Measurements from ENCODE around the gene EFHD1. TPM values are rescaled to one million over a fixed set of nuclear protein-coding genes. Genes with fewer than 3 reads are reported as not detected.

The EFHD1 gene
- total and polyA plus RNA-seq, 2 of the 13 experiments (the other 11 are each of a cell fraction or from before 2014, with no cell fraction given) = 0.09 TPM; not detected in 1

DNA sequence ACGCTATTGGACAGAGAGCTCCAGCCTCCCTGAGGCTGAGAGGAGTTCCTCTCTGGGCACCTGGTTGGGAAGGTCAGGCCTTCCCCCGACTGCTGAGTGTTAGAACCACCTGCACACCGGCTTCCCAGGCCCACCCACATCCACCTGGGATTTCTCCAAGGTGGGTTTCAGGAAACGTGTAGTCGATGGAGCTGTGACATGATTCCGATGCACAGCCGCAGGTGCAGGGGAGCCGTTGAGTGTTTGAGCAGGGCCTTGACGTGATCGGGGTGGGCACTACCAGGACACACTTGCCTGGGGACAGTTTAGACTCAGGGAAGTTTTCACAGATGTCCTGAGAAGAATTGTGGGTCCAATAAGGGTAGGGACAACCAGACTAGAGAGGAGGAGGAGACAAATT, 42.0 kb downstream of the EFHD1 start:
- H3K27me3 ChIP-seq (ENCODE audit: control insufficient read depth in 1 of 2, insufficient read depth in 2 of 2, low read length in 2 of 2) = no peaks in the 10 kb centered on the region
- DNase-seq (ENCODE audit: low spot score) (no peak), ATAC-seq (no peak), FAIRE-seq (no peak)
- H3K79me2 ChIP-seq (ENCODE audit: insufficient read depth, low read length) = no peaks in the 10 kb centered on the region
- H3K4me2 ChIP-seq (ENCODE audit: low read depth, low read length) = no peak overlapping the region
- no peak overlapping the region for H3K9ac ChIP-seq (ENCODE audit: insufficient read depth, low read depth, low read length)
- in situ Hi-C loops (cut with HindIII; ENCODE audit: extremely low pct_ligation_motif_present, low pct_unique_long_range_greater_than_20kb) (no loop called here), intact Hi-C loops (cut with micrococcal nuclease; ENCODE audit: unreplicated experiment) (no loop called here)
- no peaks in the 10 kb centered on the region for H3K9me3 ChIP-seq (ENCODE audit: low read length)
- WGBS (ENCODE audit: low lambda C conversion rate) = 87% methylated on average over 8 of the region's 10 CpGs
- no peak overlapping the region for H3K4me3 ChIP-seq (replicated peaks in 1 of 3; ENCODE audit: insufficient read depth in 1 of 3, low read depth in 2 of 3, low read length in 3 of 3)
- H3K36me3 ChIP-seq (replicated peaks in 1 of 2; ENCODE audit: control insufficient read depth in 1 of 2, insufficient read depth in 2 of 2, low read length in 2 of 2) = no peaks in the 10 kb centered on the region
- ChIA-PET POLR2A (no interaction called here), CTCF (ENCODE audit: low intra/inter-chr PET ratio, low total read pairs) (no interaction called here)
- TF ChIP-seq ZNF615 (CRISPR knock-in tag; IDR thresholded peaks at IDR 0.05; ENCODE audit: borderline replicate concordance) (no peak), CC2D1A (CRISPR knock-in tag; IDR thresholded peaks at IDR 0.05) (no peak), ZNF44 (CRISPR knock-in tag; IDR thresholded peaks at IDR 0.05) (no peak), ZNF616 (CRISPR knock-in tag; IDR thresholded peaks at IDR 0.05; ENCODE audit: low read depth) (no peak)
- TF ChIP-seq, protein P1, sequence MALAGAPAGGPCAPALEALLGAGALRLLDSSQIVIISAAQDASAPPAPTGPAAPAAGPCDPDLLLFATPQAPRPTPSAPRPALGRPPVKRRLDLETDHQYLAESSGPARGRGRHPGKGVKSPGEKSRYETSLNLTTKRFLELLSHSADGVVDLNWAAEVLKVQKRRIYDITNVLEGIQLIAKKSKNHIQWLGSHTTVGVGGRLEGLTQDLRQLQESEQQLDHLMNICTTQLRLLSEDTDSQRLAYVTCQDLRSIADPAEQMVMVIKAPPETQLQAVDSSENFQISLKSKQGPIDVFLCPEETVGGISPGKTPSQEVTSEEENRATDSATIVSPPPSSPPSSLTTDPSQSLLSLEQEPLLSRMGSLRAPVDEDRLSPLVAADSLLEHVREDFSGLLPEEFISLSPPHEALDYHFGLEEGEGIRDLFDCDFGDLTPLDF (CRISPR knock-in tag; IDR thresholded peaks at IDR 0.05) = no peak
- no TSS peak for BruUV-seq (replicated peaks)
- no peaks in the 10 kb centered on the region for H3K4me1 ChIP-seq (ENCODE audit: insufficient read depth, low read length)
- H2AFZ ChIP-seq (ENCODE audit: low read length) = no peak overlapping the region
- no peak overlapping the region for H3K27ac ChIP-seq (ENCODE audit: extremely low read length, insufficient read depth, low read length)
- H4K20me1 ChIP-seq (ENCODE audit: insufficient read depth, low read length) = no peaks in the 10 kb centered on the region

DNA sequence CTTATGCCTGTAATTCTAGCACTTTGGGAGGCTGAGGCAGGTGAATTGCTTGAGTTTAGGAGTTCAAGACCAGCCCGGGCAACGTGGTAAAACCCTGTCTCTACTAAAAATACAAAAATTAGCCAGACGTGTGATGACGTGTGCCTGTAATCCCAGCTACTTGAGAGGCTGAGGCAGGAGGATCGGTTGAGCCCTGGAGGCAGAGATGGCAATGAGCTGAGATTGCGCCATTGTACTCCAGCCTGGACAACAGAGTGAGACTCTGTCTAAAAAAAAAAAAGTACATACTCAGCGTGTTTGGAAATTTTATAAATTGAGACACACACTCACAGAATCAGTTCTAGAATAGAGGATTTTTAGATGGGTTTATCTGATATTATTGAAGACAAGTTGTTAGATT, 46.6 kb downstream of the EFHD1 start:
- ATAC-seq = no peak
- Histone ChIP-seq H3K9me3 (ENCODE audit: low read length) (no peaks in the 10 kb centered on the region), H2AFZ (ENCODE audit: low read length) (no peak overlapping the region), H3K36me3 (replicated peaks in 1 of 2; ENCODE audit: control insufficient read depth in 1 of 2, insufficient read depth in 2 of 2, low read length in 2 of 2) (no peaks in the 10 kb centered on the region), H3K4me3 (replicated peaks in 1 of 3; ENCODE audit: insufficient read depth in 1 of 3, low read depth in 2 of 3, low read length in 3 of 3) (no peak overlapping the region), H3K27ac (ENCODE audit: extremely low read length, insufficient read depth, low read length) (no peak overlapping the region), H3K4me2 (ENCODE audit: low read depth, low read length) (no peak overlapping the region), H3K9ac (ENCODE audit: insufficient read depth, low read depth, low read length) (no peak overlapping the region), H3K27me3 (ENCODE audit: control insufficient read depth in 1 of 2, insufficient read depth in 2 of 2, low read length in 2 of 2) (no peaks in the 10 kb centered on the region), H3K79me2 (ENCODE audit: insufficient read depth, low read length) (no peaks in the 10 kb centered on the region), H3K4me1 (ENCODE audit: insufficient read depth, low read length) (no peaks in the 10 kb centered on the region), H4K20me1 (ENCODE audit: insufficient read depth, low read length) (no peaks in the 10 kb centered on the region)
- DNase-seq (ENCODE audit: low spot score) = no peak
- 78% methylated on average over 7 of the region's 7 CpGs for WGBS (ENCODE audit: low lambda C conversion rate)
- no TSS peak for BruUV-seq (replicated peaks)
- FAIRE-seq = no peak
- intact Hi-C loops (cut with micrococcal nuclease; ENCODE audit: unreplicated experiment) (no loop called here), in situ Hi-C loops (cut with HindIII; ENCODE audit: extremely low pct_ligation_motif_present, low pct_unique_long_range_greater_than_20kb) (no loop called here)
- CTCF ChIA-PET (ENCODE audit: low intra/inter-chr PET ratio, low total read pairs) = no interaction called here
- POLR2A ChIA-PET = no interaction called here
- TF ChIP-seq RCOR2 (CRISPR knock-in tag; IDR thresholded peaks at IDR 0.05) (no peak), MAFK (conservative IDR thresholded peaks at IDR 0.05 in 1 of 2, IDR thresholded peaks at IDR 0.05 in 1 of 2; ENCODE audit: low read length in 2 of 2) (0 out of 4 replicates have a peak, but pooled peaks of 1 of the 2 experiments have one; percentile 3), ZNF484 (CRISPR knock-in tag; IDR thresholded peaks at IDR 0.05; ENCODE audit: borderline replicate concordance, low read depth) (no peak)
- TF ChIP-seq, protein P2, sequence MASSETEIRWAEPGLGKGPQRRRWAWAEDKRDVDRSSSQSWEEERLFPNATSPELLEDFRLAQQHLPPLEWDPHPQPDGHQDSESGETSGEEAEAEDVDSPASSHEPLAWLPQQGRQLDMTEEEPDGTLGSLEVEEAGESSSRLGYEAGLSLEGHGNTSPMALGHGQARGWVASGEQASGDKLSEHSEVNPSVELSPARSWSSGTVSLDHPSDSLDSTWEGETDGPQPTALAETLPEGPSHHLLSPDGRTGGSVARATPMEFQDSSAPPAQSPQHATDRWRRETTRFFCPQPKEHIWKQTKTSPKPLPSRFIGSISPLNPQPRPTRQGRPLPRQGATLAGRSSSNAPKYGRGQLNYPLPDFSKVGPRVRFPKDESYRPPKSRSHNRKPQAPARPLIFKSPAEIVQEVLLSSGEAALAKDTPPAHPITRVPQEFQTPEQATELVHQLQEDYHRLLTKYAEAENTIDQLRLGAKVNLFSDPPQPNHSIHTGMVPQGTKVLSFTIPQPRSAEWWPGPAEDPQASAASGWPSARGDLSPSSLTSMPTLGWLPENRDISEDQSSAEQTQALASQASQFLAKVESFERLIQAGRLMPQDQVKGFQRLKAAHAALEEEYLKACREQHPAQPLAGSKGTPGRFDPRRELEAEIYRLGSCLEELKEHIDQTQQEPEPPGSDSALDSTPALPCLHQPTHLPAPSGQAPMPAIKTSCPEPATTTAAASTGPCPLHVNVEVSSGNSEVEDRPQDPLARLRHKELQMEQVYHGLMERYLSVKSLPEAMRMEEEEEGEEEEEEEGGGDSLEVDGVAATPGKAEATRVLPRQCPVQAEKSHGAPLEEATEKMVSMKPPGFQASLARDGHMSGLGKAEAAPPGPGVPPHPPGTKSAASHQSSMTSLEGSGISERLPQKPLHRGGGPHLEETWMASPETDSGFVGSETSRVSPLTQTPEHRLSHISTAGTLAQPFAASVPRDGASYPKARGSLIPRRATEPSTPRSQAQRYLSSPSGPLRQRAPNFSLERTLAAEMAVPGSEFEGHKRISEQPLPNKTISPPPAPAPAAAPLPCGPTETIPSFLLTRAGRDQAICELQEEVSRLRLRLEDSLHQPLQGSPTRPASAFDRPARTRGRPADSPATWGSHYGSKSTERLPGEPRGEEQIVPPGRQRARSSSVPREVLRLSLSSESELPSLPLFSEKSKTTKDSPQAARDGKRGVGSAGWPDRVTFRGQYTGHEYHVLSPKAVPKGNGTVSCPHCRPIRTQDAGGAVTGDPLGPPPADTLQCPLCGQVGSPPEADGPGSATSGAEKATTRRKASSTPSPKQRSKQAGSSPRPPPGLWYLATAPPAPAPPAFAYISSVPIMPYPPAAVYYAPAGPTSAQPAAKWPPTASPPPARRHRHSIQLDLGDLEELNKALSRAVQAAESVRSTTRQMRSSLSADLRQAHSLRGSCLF (CRISPR knock-in tag; IDR thresholded peaks at IDR 0.05; ENCODE audit: borderline replicate concordance) = no peak

Measured in HepG2 (cell line).